ENCODE data around the gene VANGL2. TPM values are rescaled to one million over a fixed set of nuclear protein-coding genes. Genes with fewer than 3 reads are reported as not detected.

Gene VANGL2
- total RNA-seq (2014; rRNA removed; shearing (Covaris generic); ENCODE audit: low replicate concordance) = not detected in 2 replicates

GRCh38 chr1:160400223-160400645 is at the start of gene VANGL2:
VANGL2 (plus strand) TSS chr1:160400564; CDS start chr1:160415838, 15,274 bp downstream.
- Histone ChIP-seq H3K27me3 (peaks cover 13% of the 10 kb centered on the region), H3K4me3 (peak within 1 kb of the TSS; percentile 48), H3K36me3 (no peaks in the 10 kb centered on the region), H3K9me3 (no peaks in the 10 kb centered on the region)
- peak; percentile 63 for DNase-seq

GRCh38 chr1:160351629-160352028 is 48.7 kb upstream of the VANGL2 start:
- Histone ChIP-seq H3K9me3 (no peaks in the 10 kb centered on the region), H3K27me3 (no peaks in the 10 kb centered on the region), H3K36me3 (peaks cover 90% of the 10 kb centered on the region), H3K4me3 (no peak overlapping the region)
- DNase-seq = no peak

GRCh38 chr1:160352555-160352954 is 47.8 kb upstream of the VANGL2 start:
- Histone ChIP-seq H3K9me3 (no peaks in the 10 kb centered on the region), H3K4me3 (no peak overlapping the region), H3K27me3 (no peaks in the 10 kb centered on the region), H3K36me3 (peaks cover 90% of the 10 kb centered on the region)
- DNase-seq = no peak

- no peaks in the 10 kb centered on the region for H3K9me3 ChIP-seq
- H3K36me3 ChIP-seq = peaks cover 93% of the 10 kb centered on the region
- no peaks in the 10 kb centered on the region for H3K27me3 ChIP-seq
- no peak overlapping the region for H3K4me3 ChIP-seq
- DNase-seq = no peak
These were observed 47.1 kb upstream of the VANGL2 start for GRCh38 chr1:160353223-160353622.

- Histone ChIP-seq H3K9me3 (no peaks in the 10 kb centered on the region), H3K27me3 (no peaks in the 10 kb centered on the region), H3K36me3 (peaks cover 85% of the 10 kb centered on the region), H3K4me3 (no peak overlapping the region)
- peak; percentile 22 for DNase-seq
These were observed 45.9 kb upstream of the VANGL2 start for GRCh38 chr1:160354388-160354985.

GRCh38 chr1:160357286-160358002 is 42.9 kb upstream of the VANGL2 start:
- H3K27me3 ChIP-seq = no peaks in the 10 kb centered on the region
- peaks cover 66% of the 10 kb centered on the region for H3K36me3 ChIP-seq
- DNase-seq = no peak
- no peak overlapping the region for H3K4me3 ChIP-seq
- H3K9me3 ChIP-seq = no peaks in the 10 kb centered on the region

- Histone ChIP-seq H3K4me3 (no peak overlapping the region), H3K27me3 (no peaks in the 10 kb centered on the region), H3K9me3 (no peaks in the 10 kb centered on the region), H3K36me3 (peaks cover 60% of the 10 kb centered on the region)
- no peak for DNase-seq
These were observed 42.3 kb upstream of the VANGL2 start for GRCh38 chr1:160358073-160358472.

GRCh38 chr1:160359559-160360226 is 40.7 kb upstream of the VANGL2 start:
- H3K9me3 ChIP-seq = no peaks in the 10 kb centered on the region
- H3K36me3 ChIP-seq = peaks cover 44% of the 10 kb centered on the region
- DNase-seq = no peak
- no peaks in the 10 kb centered on the region for H3K27me3 ChIP-seq
- no peak overlapping the region for H3K4me3 ChIP-seq

- Histone ChIP-seq H3K4me3 (no peak overlapping the region), H3K36me3 (peaks cover 38% of the 10 kb centered on the region)
- DNase-seq = no peak
These were observed 40.1 kb upstream of the VANGL2 start for GRCh38 chr1:160360227-160360695.

GRCh38 chr1:160361199-160361598 is 39.2 kb upstream of the VANGL2 start:
- no peak overlapping the region for H3K4me3 ChIP-seq
- peaks cover 29% of the 10 kb centered on the region for H3K36me3 ChIP-seq
- H3K9me3 ChIP-seq = no peaks in the 10 kb centered on the region
- no peaks in the 10 kb centered on the region for H3K27me3 ChIP-seq
- no peak for DNase-seq

More at GRCh38 chr1:160360227-160360695, 40.1 kb upstream of the VANGL2 start:
- H3K9me3 ChIP-seq = no peaks in the 10 kb centered on the region
- H3K27me3 ChIP-seq = no peaks in the 10 kb centered on the region

- H3K36me3 ChIP-seq = peaks cover 23% of the 10 kb centered on the region; the same call in 1 of the 2 replicates
These were observed 38.6 kb upstream of the VANGL2 start for GRCh38 chr1:160361814-160362167.

GRCh38 chr1:160362168-160362957 is 38.0 kb upstream of the VANGL2 start:
- Histone ChIP-seq H3K9me3 (no peaks in the 10 kb centered on the region), H3K36me3 (peaks cover 17% of the 10 kb centered on the region; the same call in 1 of the 2 replicates), H3K4me3 (no peak overlapping the region), H3K27me3 (no peaks in the 10 kb centered on the region)
- no peak for DNase-seq

More at GRCh38 chr1:160361814-160362167, 38.6 kb upstream of the VANGL2 start:
- Histone ChIP-seq H3K27me3 (no peaks in the 10 kb centered on the region), H3K9me3 (no peaks in the 10 kb centered on the region), H3K4me3 (no peak overlapping the region)
- no peak for DNase-seq

- DNase-seq = no peak
- Histone ChIP-seq H3K4me3 (no peak overlapping the region), H3K9me3 (no peaks in the 10 kb centered on the region), H3K36me3 (peaks cover 11% of the 10 kb centered on the region; the same call in 1 of the 2 replicates), H3K27me3 (no peaks in the 10 kb centered on the region)
These were observed 37.4 kb upstream of the VANGL2 start for GRCh38 chr1:160363010-160363409.

- H3K9me3 ChIP-seq = no peaks in the 10 kb centered on the region
These were observed 36.2 kb upstream of the VANGL2 start for GRCh38 chr1:160363951-160364735.

GRCh38 chr1:160365325-160365724 is 35.0 kb upstream of the VANGL2 start:
- Histone ChIP-seq H3K27me3 (no peaks in the 10 kb centered on the region), H3K4me3 (no peak overlapping the region), H3K9me3 (no peaks in the 10 kb centered on the region), H3K36me3 (0 out of 2 replicates have a peak, but pooled peaks cover 1% of the 10 kb centered on the region)
- DNase-seq = no peak

More at GRCh38 chr1:160363951-160364735, 36.2 kb upstream of the VANGL2 start:
- Histone ChIP-seq H3K36me3 (peaks cover 5% of the 10 kb centered on the region; the same call in 1 of the 2 replicates), H3K27me3 (no peaks in the 10 kb centered on the region), H3K4me3 (no peak overlapping the region)
- DNase-seq = no peak
